VCaP (cell line): ENCODE data around the gene IBSP.

Experiments used
- H3K27ac ChIP-seq: fragments of 450-650 bp; 2 replicates; pipeline ENCODE4 v1.5.1; 2017
- TF ChIP-seq, protein P1 (sequence below): fragments of 450-650 bp; conservative IDR thresholded peaks from 2 replicates; pipeline ENCODE4 v1.5.1; 2017; ENCODE audit warnings: mild to moderate bottlenecking, moderate library complexity

IBSP gene, protein sequence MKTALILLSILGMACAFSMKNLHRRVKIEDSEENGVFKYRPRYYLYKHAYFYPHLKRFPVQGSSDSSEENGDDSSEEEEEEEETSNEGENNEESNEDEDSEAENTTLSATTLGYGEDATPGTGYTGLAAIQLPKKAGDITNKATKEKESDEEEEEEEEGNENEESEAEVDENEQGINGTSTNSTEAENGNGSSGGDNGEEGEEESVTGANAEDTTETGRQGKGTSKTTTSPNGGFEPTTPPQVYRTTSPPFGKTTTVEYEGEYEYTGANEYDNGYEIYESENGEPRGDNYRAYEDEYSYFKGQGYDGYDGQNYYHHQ

DNA sequence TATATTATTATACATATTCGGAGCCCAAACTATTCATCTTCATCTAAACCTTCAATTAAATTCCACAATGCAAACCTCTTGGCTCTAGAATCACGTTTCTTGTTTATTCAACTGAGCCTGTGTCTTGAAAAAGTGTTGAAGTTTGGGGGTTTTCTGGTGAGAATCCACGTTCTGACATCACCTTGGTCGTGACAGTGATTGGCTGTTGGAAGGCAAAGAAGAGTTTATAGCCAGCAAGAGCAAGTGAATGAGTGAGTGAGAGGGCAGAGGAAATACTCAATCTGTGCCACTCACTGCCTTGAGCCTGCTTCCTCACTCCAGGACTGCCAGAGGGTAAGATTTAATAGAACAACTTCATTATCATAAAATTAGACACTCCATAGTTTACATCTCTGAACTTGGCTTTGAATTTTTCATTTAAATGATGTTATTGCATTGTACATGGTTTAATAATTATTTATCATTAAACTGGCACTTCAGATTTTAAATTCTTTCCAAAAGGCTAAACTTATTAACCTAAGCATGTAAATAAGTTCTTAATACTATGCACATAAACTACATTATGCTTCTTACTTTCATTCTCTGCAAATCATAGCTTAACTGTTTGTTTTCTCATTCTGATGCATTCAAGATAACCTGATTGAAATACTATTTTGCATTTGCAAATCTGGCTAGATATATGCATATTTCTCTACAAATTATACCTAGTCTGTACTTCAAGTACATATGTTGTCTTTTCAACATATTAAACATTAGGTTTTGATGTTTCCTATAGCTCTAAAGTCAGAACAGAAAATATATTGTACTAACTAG lies at the start of gene IBSP:
IBSP (plus strand) TSS at position 254 of the 813 bp plus-strand sequence. CDS start 2,808 bp downstream, outside the sequence.
- TF ChIP-seq, protein P1, sequence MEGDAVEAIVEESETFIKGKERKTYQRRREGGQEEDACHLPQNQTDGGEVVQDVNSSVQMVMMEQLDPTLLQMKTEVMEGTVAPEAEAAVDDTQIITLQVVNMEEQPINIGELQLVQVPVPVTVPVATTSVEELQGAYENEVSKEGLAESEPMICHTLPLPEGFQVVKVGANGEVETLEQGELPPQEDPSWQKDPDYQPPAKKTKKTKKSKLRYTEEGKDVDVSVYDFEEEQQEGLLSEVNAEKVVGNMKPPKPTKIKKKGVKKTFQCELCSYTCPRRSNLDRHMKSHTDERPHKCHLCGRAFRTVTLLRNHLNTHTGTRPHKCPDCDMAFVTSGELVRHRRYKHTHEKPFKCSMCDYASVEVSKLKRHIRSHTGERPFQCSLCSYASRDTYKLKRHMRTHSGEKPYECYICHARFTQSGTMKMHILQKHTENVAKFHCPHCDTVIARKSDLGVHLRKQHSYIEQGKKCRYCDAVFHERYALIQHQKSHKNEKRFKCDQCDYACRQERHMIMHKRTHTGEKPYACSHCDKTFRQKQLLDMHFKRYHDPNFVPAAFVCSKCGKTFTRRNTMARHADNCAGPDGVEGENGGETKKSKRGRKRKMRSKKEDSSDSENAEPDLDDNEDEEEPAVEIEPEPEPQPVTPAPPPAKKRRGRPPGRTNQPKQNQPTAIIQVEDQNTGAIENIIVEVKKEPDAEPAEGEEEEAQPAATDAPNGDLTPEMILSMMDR = no peak
- no peak within 1 kb of the TSS for H3K27ac ChIP-seq

DNA sequence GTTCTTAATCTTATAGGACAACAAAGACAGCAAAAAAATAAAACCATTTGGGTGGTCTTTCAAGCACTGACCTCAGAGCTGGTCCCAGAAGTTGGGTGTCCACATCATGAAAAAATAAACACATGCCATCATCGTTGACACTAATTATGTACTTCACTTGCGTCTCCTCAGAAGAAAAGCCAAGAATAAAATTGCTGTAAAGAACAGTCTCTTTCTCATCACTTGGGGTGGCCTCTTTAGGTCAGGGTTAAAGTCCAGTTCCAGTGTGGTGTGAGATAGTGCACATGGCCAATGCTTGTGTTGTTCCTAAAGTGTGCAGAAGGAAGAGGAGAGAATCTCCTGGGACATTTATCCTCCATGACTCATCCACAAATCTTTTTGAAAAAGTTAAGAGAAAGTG lies 49.5 kb upstream of the IBSP start:
- H3K27ac ChIP-seq = no peak overlapping the region
- TF ChIP-seq, protein P1 = no peak

DNA sequence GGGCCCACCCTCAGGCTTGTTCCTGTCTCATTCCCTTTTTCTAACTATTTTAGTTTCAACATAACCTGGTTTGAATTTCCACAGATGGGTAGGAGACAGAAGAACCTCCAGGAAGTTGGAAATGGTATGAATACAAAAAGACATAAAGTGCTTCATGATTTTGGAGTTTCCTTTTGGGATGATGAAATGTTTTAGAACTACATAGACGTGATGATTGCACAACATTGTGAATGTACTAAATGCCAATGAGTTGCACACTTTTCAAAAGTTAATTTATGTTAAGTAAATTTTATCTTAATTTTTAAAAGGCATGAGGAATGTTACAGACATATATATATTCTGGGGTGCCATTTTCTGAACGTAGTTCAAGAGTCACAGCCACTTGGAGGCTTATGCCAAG lies 41.1 kb upstream of the IBSP start:
- H3K27ac ChIP-seq = no peak overlapping the region
- TF ChIP-seq, protein P1 = no peak

DNA sequence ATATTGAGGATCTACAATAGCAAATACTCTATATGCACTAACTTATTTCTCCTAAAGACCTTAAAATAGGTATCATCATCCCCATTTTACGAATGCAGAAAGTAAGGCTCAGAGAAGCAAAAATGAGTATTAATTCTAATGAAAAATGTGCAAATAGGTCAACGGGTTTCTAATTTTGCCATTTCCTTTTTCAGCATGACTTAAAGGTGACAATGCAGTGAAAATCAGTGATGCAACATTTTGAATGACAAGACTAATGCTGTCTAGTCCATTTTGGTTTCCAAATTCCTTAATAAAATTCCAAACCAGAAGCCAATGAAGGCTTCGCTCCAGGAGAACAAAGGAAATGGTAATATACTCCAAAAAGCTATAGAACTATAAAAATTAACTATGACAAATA lies 37.0 kb upstream of the IBSP start:
- H3K27ac ChIP-seq = no peak overlapping the region

DNA sequence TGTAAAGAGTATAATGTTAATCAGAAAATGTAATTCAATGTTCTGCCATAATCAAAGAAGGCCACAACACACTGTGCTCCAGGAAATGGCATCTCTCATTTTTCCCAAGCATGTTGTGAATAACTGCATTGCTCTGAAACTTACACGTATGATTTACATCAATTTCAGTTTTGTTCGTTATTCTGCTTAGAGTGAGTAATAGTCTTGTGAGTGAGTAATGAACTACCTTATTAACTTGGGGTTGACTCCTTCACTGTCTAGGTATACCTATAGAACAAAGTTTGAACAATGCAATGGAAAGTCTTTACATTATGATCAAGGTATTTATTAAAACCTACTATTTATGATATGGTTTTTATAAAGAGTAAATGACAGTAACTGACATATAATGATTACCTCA lies 17.8 kb upstream of the IBSP start:
- TF ChIP-seq, protein P1 = no peak
- no peak overlapping the region for H3K27ac ChIP-seq

More for the DNA sequence above, 37.0 kb upstream of the IBSP start:
- TF ChIP-seq, protein P1 = no peak

DNA sequence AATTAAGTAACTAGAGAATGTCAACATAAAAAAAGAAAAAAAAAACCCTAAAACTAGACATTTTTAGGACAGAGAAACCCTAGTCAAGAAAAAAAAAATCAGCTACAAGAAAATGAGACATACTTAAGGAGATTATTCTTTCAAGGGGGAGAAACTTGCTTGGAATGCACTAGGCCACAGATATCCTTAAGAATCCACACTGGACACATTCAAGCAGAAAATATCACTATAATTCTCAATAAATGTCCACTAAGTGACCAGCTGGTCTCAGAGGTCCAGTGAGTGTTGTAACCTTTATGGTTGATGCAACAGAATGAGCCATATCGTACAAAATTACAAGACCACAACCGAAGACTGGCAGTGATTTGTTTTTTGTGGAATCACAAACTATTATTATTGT lies 15.6 kb upstream of the IBSP start:
- no peak overlapping the region for H3K27ac ChIP-seq
- TF ChIP-seq, protein P1 = no peak

DNA sequence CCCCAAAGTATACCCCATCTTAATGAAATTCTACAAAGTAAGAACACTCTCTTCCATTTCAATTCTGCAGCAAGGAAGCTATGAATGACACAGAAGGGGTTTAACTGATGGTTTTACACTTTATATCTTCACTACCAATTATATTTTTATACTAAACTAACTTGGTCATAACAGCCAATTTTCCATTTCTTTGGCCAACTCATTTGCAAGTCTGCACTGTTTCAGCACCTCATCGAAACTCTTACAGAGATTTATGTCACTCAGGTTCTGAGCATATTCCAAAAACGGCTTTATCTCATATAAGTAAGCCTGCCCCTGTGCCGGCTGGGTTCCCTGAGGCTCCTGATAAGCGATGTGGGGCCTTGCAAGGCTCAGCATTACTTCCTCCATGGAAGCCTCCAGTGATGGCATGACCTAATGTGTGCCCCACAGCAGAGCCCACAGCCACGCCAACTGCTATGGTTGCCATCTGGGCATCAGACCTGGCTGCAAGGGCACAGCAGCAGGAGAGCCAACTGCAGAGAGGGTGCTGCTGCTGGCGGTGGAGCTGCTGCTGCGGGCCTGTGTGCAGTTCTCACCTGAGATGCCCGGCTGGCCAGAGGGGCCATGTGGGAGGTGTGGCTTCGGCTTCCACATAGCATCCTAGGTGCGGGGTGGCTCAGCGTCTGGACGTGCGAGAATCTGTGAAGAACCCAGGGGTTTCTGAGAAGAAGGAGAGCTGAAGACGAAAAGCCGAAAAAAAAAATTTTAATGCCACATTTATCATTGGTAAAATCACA lies 13.4 kb upstream of the IBSP start:
- H3K27ac ChIP-seq = no peak overlapping the region
- TF ChIP-seq, protein P1 = no peak
